ENCODE data around the gene CCT8L2. TPM values are rescaled to one million over a fixed set of nuclear protein-coding genes. Genes with fewer than 3 reads are reported as not detected.
"Not testable (repeated sequence)": the region's sequence is repeated elsewhere in the genome, so short reads cannot be mapped to it uniquely, and the experiment has no call there.

The CCT8L2 gene
- total RNA-seq, 1 experiment from 2014 or later: not detected

DNA sequence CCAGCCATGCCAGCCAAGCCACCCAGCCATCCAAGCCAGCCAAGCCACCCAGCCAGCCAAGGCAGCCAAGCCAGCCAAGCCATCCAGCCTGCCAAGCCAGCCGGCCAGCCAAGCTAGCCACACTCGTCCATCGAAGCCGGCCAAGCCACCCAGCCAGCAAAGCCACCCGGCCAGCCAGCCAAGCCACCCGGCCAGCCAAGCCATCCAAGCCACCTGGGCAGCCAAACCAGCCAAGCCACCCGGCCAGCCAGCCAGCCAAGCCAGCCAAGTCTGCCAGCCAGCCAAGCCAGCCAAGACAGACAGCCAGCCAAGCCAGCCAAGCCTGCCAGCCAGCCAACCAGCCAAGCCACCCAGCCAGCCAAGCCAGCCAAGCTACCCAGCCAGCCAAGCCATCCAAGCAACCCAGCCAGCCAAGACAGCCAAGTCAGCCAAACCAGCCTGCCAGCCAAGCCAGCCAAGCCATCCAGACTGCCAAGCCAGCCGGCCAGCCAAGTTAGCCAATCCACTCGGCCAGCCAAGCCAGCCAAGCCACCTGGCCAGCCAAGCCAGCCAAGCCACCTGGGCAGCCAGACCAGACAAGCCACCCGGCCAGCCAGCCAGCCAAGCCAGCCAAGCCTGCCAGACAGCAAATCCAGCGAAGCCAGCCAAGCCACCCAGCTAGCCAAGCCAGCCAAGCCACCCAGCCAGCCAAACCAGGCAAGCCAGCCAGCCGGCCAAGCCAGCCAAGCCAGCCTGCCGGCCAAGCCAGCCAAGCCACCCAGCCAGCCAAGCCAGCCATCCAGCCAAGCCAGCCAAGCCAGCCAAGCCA is 24.8 kb downstream of the CCT8L2 start:
- not testable (repeated sequence) for H3K4me3 ChIP-seq; H3K4me1 ChIP-seq (replicated peaks); DNase-seq (ENCODE audit: low read depth in 1 of 2, low spot score in 2 of 2); H3K36me3 ChIP-seq; H3K27me3 ChIP-seq (replicated peaks); H3K9me3 ChIP-seq (replicated peaks); H3K27ac ChIP-seq

DNA sequence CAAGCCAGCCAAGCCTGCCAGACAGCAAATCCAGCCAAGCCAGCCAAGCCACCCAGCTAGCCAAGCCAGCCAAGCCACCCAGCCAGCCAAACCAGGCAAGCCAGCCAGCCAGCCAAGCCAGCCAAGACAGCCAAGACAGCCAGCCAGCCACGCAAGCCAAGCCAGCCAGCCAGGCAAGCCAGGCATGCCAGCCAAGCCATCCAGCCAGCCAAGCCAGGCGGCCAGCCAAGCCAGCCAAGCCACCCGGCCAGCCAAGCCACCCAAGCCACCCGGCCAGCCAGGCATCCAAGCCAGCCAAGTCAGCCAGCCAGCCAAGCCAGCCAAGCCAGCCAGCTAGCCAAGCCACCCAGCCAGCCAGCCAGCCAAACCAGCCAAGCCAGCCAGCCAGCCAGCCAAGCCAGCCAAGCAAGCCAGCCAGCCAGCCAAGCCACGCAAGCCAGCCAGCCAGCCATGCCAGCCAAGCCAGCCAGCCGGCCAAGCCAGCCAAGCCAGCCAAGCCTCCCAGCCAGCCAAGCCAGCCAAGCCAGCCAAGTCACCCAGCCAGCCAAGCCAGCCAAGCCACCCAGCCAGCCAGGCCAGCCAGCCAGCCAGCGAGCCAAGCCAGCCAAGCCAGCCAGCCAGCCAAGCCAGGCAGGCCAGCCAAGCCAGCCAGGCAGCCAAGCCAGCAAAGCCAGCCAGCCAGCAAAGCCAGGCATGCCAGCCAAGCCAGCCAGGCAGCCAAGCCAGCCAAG is 26.0 kb downstream of the CCT8L2 start:
- not testable (repeated sequence) for DNase-seq (ENCODE audit: low read depth in 1 of 2, low spot score in 2 of 2); H3K27ac ChIP-seq; H3K9me3 ChIP-seq (replicated peaks); H3K4me3 ChIP-seq; H3K27me3 ChIP-seq (replicated peaks); H3K36me3 ChIP-seq; H3K4me1 ChIP-seq (replicated peaks)

DNA sequence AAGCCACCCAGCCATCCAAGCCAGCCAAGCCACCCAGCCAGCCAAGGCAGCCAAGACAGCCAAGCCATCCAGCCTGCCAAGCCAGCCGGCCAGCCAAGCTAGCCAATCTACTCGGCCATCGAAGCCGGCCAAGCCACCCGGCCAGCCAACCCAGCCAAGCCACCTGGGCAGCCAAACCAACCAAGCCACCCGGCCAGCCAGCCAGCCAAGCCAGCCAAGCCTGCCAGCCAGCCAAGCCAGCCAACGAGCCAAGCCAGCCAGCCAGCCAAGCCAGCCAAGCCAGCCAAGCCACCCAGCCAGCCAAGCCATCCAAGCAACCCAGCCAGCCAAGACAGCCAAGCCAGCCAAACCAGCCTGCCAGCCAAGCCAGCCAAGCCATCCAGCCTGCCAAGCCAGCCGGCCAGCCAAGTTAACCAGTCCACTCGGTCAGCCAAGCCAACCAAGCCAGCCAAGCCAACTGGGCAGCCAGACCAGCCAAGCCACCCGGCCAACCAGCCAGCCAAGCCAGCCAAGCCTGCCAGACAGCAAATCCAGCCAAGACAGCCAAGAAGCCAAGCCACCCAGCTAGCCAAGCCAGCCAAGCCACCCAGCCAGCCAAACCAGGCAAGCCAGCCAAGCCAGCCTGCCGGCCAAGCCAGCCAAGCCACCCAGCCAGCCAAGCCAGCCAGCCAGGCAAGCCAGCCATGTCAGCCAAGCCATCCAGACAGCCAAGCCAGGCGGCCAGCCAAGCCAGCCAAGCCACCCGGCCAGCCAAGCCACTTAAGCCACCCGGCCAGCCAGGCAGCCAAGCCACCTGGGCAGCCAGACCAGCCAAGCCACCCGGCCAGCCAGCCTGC is 26.8 kb downstream of the CCT8L2 start:
- not testable (repeated sequence) for H3K27ac ChIP-seq; H3K9me3 ChIP-seq (replicated peaks); DNase-seq (ENCODE audit: low read depth in 1 of 2, low spot score in 2 of 2); H3K36me3 ChIP-seq; H3K4me3 ChIP-seq; H3K4me1 ChIP-seq (replicated peaks); H3K27me3 ChIP-seq (replicated peaks)

DNA sequence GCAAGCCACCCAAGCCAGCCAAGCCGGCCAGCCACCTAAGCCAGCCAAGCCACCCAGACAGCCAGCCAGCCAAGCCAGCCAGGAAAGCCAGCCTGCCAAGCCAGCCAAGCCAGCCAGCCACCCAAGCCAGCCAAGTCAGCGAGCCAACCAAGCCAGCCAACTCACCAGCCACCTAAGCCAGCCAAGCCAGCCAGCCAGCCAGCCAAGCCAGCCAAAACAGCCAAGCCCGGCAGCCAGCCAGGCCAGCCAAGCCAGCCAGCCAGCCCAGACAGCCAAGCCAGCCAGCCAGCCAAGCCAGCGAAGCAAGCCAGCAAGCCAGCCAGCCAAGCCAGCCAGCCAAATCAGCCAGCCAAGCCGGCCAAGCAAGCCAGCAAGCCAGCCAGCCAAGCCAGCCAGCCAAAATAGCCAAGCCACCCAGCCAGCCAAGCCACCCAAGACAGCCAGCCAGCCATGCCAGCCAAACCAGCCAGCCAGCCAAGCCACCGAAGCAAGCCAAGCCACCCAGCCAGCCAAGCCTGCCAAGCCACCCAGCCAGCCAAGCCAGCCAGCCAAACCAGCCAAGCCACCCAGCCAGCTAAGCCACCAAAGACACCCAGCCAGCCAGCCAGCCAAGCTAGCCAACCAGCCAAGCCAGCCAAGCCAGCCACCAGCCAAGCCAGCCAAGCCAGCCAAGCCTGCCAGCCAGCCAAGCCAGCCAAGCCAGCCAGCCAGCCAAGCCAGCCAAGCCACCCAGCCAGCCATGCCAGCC is 27.6 kb downstream of the CCT8L2 start:
- H3K36me3 ChIP-seq; DNase-seq (ENCODE audit: low read depth in 1 of 2, low spot score in 2 of 2); H3K4me1 ChIP-seq (replicated peaks); H3K27ac ChIP-seq; H3K9me3 ChIP-seq (replicated peaks); H3K27me3 ChIP-seq (replicated peaks); H3K4me3 ChIP-seq: not testable (repeated sequence)

DNA sequence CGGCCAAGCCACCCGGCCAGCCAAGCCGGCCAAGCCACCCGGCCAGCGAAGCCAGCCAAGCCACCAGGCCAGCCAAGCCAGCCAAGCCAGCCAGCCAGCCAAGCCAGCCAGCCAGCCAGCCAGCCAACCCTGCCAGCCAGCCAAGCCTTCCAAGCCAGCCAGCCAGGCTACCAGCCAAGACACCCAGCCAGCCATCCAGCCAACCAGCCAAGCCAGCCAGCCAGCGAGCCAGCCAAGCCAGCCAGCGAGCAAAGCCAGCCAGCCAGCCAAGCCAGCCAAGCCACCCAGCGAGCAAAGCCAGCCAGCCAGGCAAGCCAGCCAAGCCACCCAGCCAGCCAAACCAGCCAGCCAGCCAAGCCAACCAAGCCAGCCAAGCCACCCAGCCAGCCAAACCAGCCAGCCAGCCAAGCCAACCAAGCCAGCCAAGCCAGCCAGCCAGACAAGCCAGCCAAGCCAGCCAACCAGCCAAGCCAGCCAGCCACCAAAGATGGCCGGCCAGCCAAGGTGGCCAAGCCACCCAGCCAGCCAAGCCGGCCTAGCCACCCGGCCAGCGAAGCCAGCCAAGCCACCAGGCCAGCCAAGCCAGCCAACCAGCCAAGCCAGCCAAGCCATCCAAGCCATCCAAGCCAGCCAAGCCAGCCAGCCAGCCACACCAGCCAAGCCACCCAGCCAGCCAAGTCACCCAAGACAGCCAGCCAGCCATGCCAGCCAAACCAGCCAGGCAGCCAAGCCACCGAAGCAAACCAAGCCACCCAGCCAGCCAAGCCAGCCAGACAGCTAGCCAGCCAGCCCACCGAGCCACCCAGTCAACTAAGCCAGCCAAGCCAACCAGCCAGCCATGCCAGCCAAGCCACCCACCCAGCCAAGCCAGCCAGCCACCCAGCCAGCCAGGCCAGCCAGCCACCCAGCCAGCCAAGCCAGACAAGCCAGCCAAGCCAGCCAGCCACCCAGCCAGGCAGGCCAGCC is 28.8 kb downstream of the CCT8L2 start:
- DNase-seq (ENCODE audit: low read depth in 1 of 2, low spot score in 2 of 2): no peak
- Histone ChIP-seq H3K4me1 (replicated peaks) (no peaks in the 10 kb centered on the region), H3K9me3 (replicated peaks) (no peaks in the 10 kb centered on the region)

DNA sequence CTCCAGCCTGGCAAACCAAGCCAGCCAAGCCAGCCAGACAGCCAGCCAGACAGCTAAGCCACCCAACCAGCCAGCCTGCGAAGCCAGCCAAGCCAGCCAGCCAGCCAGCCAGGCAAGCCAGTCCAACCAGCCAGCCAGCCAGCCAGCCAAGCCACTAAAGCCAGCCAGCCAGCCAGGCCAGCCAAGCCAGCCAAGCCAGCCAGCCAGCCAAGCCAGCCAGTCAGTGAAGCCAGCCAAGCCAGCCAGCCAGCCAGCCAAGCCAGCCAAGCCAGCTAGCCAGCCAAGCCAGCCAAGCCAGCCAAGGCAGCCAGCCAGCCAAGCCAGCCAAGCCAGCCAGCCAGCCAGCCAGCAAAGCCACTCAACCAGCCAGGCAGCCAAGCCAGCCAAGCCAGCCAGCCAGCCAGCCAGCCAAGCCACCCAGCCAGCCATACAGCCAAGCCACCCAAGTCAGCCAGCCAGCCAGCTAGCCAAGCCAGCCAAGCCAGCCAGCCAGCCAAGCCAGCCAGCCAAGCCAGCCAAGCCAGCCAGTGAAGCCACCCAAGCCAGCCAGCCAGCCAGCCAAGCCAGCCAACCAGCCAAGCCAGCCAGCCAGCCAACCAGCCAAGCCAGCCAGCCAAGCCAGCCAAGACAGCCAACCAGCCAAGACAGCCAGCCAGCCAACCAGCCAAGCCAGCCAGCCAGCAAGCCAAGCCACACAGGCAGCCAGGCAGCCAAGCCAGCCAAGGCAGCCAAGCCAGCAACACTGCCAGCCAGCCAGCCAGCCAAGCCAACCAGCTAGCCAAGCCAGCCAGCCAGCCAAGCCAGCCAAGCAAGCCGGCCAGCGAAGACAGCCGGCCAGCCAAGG is 29.7 kb downstream of the CCT8L2 start:
- H3K4me3 ChIP-seq: no peak overlapping the region

More for the DNA sequence above, 28.8 kb downstream of the CCT8L2 start:
- no peak overlapping the region for H3K4me3 ChIP-seq
- no peak overlapping the region for H3K27ac ChIP-seq
- H3K27me3 ChIP-seq (replicated peaks): no peaks in the 10 kb centered on the region
- H3K36me3 ChIP-seq: no peaks in the 10 kb centered on the region

DNA sequence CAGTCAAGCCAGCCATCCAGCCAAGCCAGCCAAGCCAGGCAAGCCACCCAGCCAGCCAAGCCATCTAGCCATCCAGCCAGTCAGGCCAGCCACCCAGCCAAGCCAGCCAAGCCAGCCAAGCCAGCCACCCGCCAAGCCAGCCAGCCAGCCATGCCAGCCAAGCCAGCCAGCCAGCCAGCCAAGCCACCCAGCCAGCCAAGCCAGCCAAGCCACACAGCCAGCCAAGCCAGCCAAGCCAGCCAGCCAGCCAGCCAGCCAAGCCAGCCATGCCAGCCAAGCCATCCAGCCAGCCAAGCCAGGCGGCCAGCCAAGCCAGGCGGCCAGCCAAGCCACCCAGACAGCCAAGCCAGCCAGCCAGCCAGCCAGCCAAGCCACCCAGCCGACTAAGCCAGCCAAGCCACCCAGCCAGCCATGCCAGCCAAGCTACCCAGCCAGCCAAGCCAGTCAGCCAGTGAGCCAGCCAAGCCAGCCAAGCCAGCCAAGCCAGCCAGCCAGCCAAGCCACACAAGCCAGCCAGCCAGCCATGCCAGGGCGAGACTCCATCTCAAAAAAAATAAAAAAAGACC is 31.4 kb downstream of the CCT8L2 start:
- not testable (repeated sequence) for H3K27me3 ChIP-seq (replicated peaks); H3K4me1 ChIP-seq (replicated peaks); H3K36me3 ChIP-seq; H3K27ac ChIP-seq; DNase-seq (ENCODE audit: low read depth in 1 of 2, low spot score in 2 of 2); H3K4me3 ChIP-seq; H3K9me3 ChIP-seq (replicated peaks)

More for the DNA sequence above, 29.7 kb downstream of the CCT8L2 start:
- Histone ChIP-seq H3K36me3 (no peaks in the 10 kb centered on the region), H3K9me3 (replicated peaks) (no peaks in the 10 kb centered on the region), H3K4me1 (replicated peaks) (no peaks in the 10 kb centered on the region), H3K27me3 (replicated peaks) (no peaks in the 10 kb centered on the region), H3K27ac (no peak overlapping the region)
- no peak for DNase-seq (ENCODE audit: low read depth in 1 of 2, low spot score in 2 of 2)

DNA sequence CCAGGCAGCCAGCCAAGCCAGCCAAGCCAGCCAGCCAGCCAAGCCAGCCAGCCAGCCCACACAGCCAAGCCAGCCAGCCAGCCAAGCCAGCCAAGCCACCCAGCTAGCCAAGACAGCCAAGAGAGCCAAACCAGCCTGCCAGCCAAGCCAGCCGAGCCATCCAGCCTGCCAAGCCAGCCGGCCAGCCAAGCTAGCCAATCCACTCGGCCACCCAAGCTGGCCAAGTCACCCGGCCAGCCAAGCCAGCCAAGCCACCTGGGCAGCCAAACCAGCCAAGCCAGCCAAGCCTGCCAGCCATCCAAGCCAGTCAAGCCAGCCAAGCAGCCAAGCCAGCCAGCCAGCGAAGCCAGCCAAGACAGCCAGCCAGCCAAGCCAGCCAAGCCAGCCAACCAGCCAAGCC is 32.0 kb downstream of the CCT8L2 start:
- not testable (repeated sequence) for H3K4me1 ChIP-seq (replicated peaks); DNase-seq (ENCODE audit: low read depth in 1 of 2, low spot score in 2 of 2); H3K4me3 ChIP-seq; H3K27me3 ChIP-seq (replicated peaks); H3K9me3 ChIP-seq (replicated peaks); H3K36me3 ChIP-seq; H3K27ac ChIP-seq

DNA sequence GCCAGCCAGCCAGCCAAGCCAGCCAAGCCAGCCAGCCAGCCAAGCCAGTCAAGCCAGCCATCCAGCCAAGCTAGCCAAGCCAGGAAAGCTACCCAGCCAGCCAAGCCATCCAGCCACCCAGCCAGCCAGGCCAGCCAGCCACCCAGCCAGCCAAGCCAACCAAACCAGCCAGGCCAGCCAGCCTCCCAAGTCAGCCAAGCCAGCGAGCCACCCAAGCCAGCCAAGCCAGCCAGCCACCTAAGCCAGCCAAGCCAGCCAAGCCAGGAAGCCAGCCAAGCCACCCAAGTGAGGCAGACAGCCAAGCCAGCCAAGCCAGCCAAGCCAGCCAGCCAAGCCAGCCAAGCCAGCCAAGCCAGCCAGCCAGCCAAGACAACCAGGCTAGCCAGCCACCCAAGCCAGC is 32.6 kb downstream of the CCT8L2 start:
- H3K4me3 ChIP-seq; H3K27me3 ChIP-seq (replicated peaks); H3K36me3 ChIP-seq; H3K27ac ChIP-seq; H3K9me3 ChIP-seq (replicated peaks); H3K4me1 ChIP-seq (replicated peaks); DNase-seq (ENCODE audit: low read depth in 1 of 2, low spot score in 2 of 2): not testable (repeated sequence)

DNA sequence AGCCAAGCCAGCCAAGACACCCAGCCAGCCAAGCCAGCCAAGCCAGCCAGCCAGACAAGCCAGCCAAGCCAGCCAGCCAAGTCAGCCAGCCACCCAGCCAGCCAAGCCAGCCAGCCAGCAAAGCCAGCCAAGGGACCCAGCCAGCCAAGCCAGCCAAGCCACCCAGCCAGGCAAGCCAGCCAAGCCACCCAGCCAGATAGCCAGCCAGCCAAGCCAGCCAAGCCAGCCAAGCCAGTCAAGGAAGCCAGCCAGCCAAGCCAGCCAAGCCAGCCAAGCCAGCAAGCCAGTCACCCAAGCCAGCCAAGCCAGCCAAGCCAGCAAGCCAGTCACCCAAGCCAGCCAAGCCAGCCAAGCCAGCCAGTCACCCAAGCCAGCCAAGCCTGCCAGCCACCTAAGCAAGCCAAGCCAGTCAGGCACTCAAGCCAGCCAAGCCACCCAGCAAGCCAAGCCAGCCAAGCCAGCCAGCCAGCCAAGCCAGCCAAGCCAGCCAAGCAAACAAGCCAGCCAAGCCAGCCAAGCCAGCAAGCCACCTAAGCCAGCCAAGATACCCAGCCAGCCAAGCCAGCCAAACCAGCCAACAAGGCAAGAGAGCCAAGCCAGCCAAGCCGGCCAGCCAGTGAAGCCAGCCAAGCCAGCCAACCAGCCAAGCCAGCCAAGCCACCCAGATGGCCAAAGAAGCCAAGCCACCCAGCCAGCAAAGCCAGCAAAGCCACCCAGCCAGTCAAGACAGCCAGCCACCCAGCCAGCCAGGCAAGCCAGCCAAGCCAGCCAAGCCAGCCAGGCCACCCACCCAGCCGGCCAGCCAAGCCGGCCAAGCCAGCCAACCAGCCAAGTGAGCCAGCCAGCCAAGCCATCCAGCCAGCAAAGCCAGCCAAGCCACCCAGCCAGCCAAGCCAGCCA is 33.3 kb downstream of the CCT8L2 start:
- Histone ChIP-seq H3K27me3 (replicated peaks) (no peaks in the 10 kb centered on the region), H3K4me3 (no peak overlapping the region), H3K27ac (no peak overlapping the region), H3K4me1 (replicated peaks) (no peaks in the 10 kb centered on the region), H3K9me3 (replicated peaks) (no peaks in the 10 kb centered on the region), H3K36me3 (no peaks in the 10 kb centered on the region)
- no peak for DNase-seq (ENCODE audit: low read depth in 1 of 2, low spot score in 2 of 2)

DNA sequence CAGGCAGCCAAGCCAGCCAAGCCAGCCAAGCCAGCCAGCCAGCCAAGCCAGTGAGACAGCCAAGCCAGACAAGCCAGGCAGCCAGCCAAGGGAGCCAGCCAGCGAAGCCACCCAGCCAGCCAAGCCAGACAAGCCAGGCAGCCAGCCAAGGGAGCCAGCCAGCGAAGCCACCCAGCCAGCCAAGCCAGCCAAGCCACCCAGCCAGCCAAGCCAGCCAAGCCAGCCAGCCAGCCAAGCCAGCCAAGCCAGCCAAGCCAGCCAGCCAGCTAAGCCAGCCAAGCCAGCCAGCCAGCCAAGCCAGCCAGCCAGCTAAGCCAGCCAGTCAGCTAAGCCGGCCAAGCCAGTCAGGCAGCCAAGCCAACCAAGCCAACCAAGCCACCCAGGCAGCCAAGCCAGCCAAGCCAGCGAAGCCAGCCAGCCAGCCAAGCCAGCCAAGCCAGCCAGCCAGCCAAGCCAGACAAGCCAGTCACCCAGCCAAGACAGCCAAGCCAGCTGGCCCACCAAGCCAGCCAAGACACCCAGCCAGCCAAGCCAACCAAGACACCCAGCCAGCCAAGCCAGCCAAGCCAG is 34.1 kb downstream of the CCT8L2 start:
- not testable (repeated sequence) for H3K4me1 ChIP-seq (replicated peaks); H3K27me3 ChIP-seq (replicated peaks); H3K4me3 ChIP-seq; DNase-seq (ENCODE audit: low read depth in 1 of 2, low spot score in 2 of 2); H3K27ac ChIP-seq; H3K9me3 ChIP-seq (replicated peaks); H3K36me3 ChIP-seq

Measured in SJSA1 (cell line).